K562 (cell line): ENCODE results near the gene HOXB1. TPM values are rescaled to one million over a fixed set of nuclear protein-coding genes. Genes with fewer than 3 reads are reported as not detected.

Source experiments
- CHD1 ChIP-seq: fragments of 200-600 bp; sonication (generic); IDR thresholded peaks from one replicate; pipeline ENCODE4 v1.6.1; 2012; ENCODE audit warnings: mild to moderate bottlenecking, moderate library complexity, low read length, inconsistent platforms
- GATA2 ChIP-seq: sonication (generic); formaldehyde crosslinking; IDR thresholded peaks from 2 replicates; pipeline ENCODE4 v1.4.0; 2020; ENCODE audit warnings: mild to moderate bottlenecking, missing genetic modification reagents
- GTF2A2 ChIP-seq: IDR thresholded peaks from 2 replicates; pipeline ENCODE4 v1.6.1; 2016; ENCODE audit warnings: mild to moderate bottlenecking, missing genetic modification characterization, missing compliant biosample characterization
- LARP7 ChIP-seq: fragments of 450-650 bp; IDR thresholded peaks from 2 replicates; pipeline ENCODE4 v1.6.1; 2016
- MLLT1 ChIP-seq, 2 experiments: fragments of 450-650 bp; IDR thresholded peaks; 2 replicates each; pipeline ENCODE4 v1.6.1; 2016
- NBN ChIP-seq: fragments of 450-650 bp; IDR thresholded peaks from 2 replicates; pipeline ENCODE4 v1.6.1; 2016; ENCODE audit warnings: low read depth, mild to moderate bottlenecking
- NR2C2 ChIP-seq, 2 experiments: fragments of 200-800 bp in 1 of 2; sonication (Bioruptor generic) in 1 of 2; sonication (generic) in 1 of 2; formaldehyde crosslinking in 1 of 2; IDR thresholded peaks; 2 replicates each; pipeline versions ENCODE4 v1.6.1 to v1.8.0; 2016 to 2022; ENCODE audit warnings: mild to moderate bottlenecking in 1 of 2, missing compliant biosample characterization in 1 of 2, missing genetic modification characterization in 1 of 2, missing genetic modification reagents in 1 of 2
- POLR2AphosphoS2 ChIP-seq: IDR thresholded peaks from 2 replicates; pipeline ENCODE4 v1.6.1; 2012; ENCODE audit warnings: low read length, improper control_type of control experiment
- PPARD ChIP-seq: fragments of 250-450 bp; sonication (Bioruptor Pico); IDR thresholded peaks from 2 replicates; pipeline ENCODE4 v1.8.0; 2022; ENCODE audit warnings: inconsistent platforms, mild to moderate bottlenecking, moderate library complexity
- RB1 ChIP-seq: fragments of 450-650 bp; IDR thresholded peaks from 2 replicates; pipeline ENCODE4 v1.6.1; 2017; ENCODE audit warnings: low read depth, mild to moderate bottlenecking
- RCOR1 ChIP-seq, 2 experiments: IDR thresholded peaks; 2 replicates each; pipeline ENCODE4 v1.6.1; 2012; ENCODE audit warnings: low read depth in 2 of 2, low read length in 2 of 2, borderline replicate concordance in 1 of 2, improper control_type of control experiment in 1 of 2
- RNF2 ChIP-seq: sonication (generic); IDR thresholded peaks from 2 replicates; pipeline ENCODE4 v1.6.1; 2016
- SNIP1 ChIP-seq: fragments of 450-650 bp; IDR thresholded peaks from 2 replicates; pipeline ENCODE4 v1.7.1; 2017; ENCODE audit warnings: low read depth, mild to moderate bottlenecking
- TCF3 ChIP-seq: sonication (generic); formaldehyde crosslinking; IDR thresholded peaks from 2 replicates; pipeline ENCODE4 v1.4.0; 2020; ENCODE audit warnings: mild to moderate bottlenecking, missing genetic modification reagents
- USF1 ChIP-seq: sonication (generic); formaldehyde crosslinking; IDR thresholded peaks from 2 replicates; pipeline ENCODE4 v1.9.0; 2022; ENCODE audit warnings: mild to moderate bottlenecking, missing genetic modification reagents
- ZNF740 ChIP-seq, 3 experiments: fragments of 200-800 bp in 1 of 3; sonication (Bioruptor generic) in 1 of 3; sonication (generic) in 1 of 3; formaldehyde crosslinking in 1 of 3; IDR thresholded peaks; 2 replicates each; pipeline versions ENCODE4 v1.6.1 to v1.8.0; 2016 to 2022; ENCODE audit warnings: mild to moderate bottlenecking in 2 of 3, missing compliant biosample characterization in 2 of 3, missing genetic modification characterization in 2 of 3, missing genetic modification reagents in 1 of 3
- ZNF766 ChIP-seq: fragments of 200-800 bp; sonication (Bioruptor generic); conservative IDR thresholded peaks from 2 replicates; pipeline ENCODE4 v1.6.1; 2016; ENCODE audit warnings: missing genetic modification characterization, missing compliant biosample characterization
- polyA plus RNA-seq, 8 experiments: library from polyadenylated mRNA; depleted of rRNA in 4 of 8; stranded (reverse) in 5 of 8; unstranded in 3 of 8; fragments of >200 nt; fragmentation: Nextera tagmentation in 2 of 8; fragmentation: Illumina TruSeq in 1 of 8; extraction: Ambion mirVana in 2 of 8; extraction: Trizol in 1 of 8; gene quantifications; 2 replicates each; pipeline versions ENCODE4 v1.2.1 to v1.2.3, GENCODE V29; 2011 to 2014; ENCODE audit warnings: inconsistent platforms in 1 of 8, missing spikeins in 1 of 8
- total RNA-seq, 7 experiments: library from RNA; depleted of rRNA in 6 of 7; stranded (reverse); fragments of >200 nt in 6 of 7; fragmentation: Illumina TruSeq in 2 of 7; extraction: Trizol in 2 of 7; gene quantifications; 2 replicates each; pipeline versions ENCODE4 v1.2.1 to v1.2.3, GENCODE V29; 2011 to 2021; ENCODE audit warnings: low replicate concordance in 1 of 7
- TF ChIP-seq, protein P1 (sequence below): fragments of 450-650 bp; IDR thresholded peaks from 2 replicates; pipeline ENCODE4 v1.6.1; 2016
- TF ChIP-seq, protein P2 (sequence below): sonication (generic); IDR thresholded peaks from 2 replicates; pipeline ENCODE4 v1.6.1; 2016

HOXB1 gene
- total and polyA plus RNA-seq, 9 of the 15 experiments (the other 6 are each of a cell fraction or from before 2014, with no cell fraction given): 0.04 TPM; not detected in 8

- TF ChIP-seq, protein P1, sequence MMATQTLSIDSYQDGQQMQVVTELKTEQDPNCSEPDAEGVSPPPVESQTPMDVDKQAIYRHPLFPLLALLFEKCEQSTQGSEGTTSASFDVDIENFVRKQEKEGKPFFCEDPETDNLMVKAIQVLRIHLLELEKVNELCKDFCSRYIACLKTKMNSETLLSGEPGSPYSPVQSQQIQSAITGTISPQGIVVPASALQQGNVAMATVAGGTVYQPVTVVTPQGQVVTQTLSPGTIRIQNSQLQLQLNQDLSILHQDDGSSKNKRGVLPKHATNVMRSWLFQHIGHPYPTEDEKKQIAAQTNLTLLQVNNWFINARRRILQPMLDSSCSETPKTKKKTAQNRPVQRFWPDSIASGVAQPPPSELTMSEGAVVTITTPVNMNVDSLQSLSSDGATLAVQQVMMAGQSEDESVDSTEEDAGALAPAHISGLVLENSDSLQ: peak; percentile 67; the same call in 1 of the 2 replicates
- TF ChIP-seq USF1 (CRISPR knock-in tag) (peak; percentile 79), TCF3 (CRISPR knock-in tag) (peak; percentile 60), LARP7 (no peak), PPARD (CRISPR knock-in tag) (no peak), GATA2 (0 out of 2 replicates have a peak, but pooled peaks have one; percentile 19), RNF2 (no peak), ZNF740 (CRISPR knock-in tag; IDR thresholded peaks at IDR 0.05) (no peak), ZNF740 (tag; IDR thresholded peaks at IDR 0.05) (0 out of 4 replicates have a peak, but pooled peaks of 1 of the 2 experiments have one; percentile 86), CHD1 (peak; percentile 57), MLLT1 (IDR thresholded peaks at IDR 0.05) (peak; percentile 61 to 84; a peak in 3 of 4 replicates), SNIP1 (no peak), NR2C2 (CRISPR knock-in tag; IDR thresholded peaks at IDR 0.05) (no peak), NR2C2 (tag; IDR thresholded peaks at IDR 0.05) (peak; percentile 64), GTF2A2 (tag) (0 out of 2 replicates have a peak, but pooled peaks have one; percentile 28), RCOR1 (IDR thresholded peaks at IDR 0.05; ENCODE audit: borderline replicate concordance in 1 of 2, low read depth in 2 of 2, low read length in 2 of 2) (peak in 1 of 2 experiments; percentile 61; a peak in 1 of 4 replicates), POLR2AphosphoS2 (no peak), NBN (0 out of 2 replicates have a peak, but pooled peaks have one; percentile 29), ZNF766 (CRISPR knock-in tag) (peak; percentile 35; the same call in 1 of the 2 replicates), RB1 (no peak)
- TF ChIP-seq, protein P2, sequence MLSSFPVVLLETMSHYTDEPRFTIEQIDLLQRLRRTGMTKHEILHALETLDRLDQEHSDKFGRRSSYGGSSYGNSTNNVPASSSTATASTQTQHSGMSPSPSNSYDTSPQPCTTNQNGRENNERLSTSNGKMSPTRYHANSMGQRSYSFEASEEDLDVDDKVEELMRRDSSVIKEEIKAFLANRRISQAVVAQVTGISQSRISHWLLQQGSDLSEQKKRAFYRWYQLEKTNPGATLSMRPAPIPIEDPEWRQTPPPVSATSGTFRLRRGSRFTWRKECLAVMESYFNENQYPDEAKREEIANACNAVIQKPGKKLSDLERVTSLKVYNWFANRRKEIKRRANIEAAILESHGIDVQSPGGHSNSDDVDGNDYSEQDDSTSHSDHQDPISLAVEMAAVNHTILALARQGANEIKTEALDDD: no peak
Observed at GRCh38 chr17:48547808-48548522, 17.2 kb upstream of the HOXB1 start (continued).
